Measurements from ENCODE around the gene ABCD2.
"Not testable (repeated sequence)": the region's sequence is repeated elsewhere in the genome, so short reads cannot be mapped to it uniquely, and the experiment has no call there.

The ABCD2 gene

DNA sequence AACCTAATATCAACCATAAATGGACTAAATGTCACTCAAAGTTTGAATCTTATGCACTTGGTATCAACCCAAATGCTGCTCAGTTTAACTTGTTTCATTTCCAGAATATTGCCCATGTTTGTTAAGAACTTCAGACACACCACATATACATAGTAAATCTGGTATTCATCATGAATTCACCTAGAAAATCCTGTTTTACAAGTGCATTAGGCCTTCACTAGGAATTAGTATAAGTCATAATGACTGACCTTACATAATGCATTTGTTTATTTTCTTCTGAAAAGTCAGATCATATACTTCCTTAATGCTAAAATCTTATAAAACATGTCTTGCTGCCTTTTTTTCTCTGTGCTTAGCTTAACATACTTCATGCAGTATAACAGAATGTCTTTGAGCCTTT lies 66.1 kb downstream of the ABCD2 start:
- H3K36me3 ChIP-seq (ENCODE audit: insufficient read depth, low read length): no peaks in the 10 kb centered on the region
- no peaks in the 10 kb centered on the region for H4K20me1 ChIP-seq (ENCODE audit: insufficient read depth, low read length, poor library complexity, severe bottlenecking)
- H3K27me3 ChIP-seq (ENCODE audit: insufficient read depth, low read length, poor library complexity, severe bottlenecking): no peaks in the 10 kb centered on the region
- H3K9me3 ChIP-seq (ENCODE audit: insufficient read depth, low read depth, low read length): no peaks in the 10 kb centered on the region; the same call in 1 of the 2 replicates
- H3F3A ChIP-seq (ENCODE audit: low read depth): no peaks in the 10 kb centered on the region
- no peak overlapping the region for H3K4me2 ChIP-seq (ENCODE audit: low read depth, low read length, poor library complexity, severe bottlenecking)
- H3K9ac ChIP-seq (ENCODE audit: low read depth, low read length, poor library complexity, severe bottlenecking): no peak overlapping the region
- no peak overlapping the region for H2AFZ ChIP-seq (ENCODE audit: low read length)
- TF ChIP-seq, protein P1, sequence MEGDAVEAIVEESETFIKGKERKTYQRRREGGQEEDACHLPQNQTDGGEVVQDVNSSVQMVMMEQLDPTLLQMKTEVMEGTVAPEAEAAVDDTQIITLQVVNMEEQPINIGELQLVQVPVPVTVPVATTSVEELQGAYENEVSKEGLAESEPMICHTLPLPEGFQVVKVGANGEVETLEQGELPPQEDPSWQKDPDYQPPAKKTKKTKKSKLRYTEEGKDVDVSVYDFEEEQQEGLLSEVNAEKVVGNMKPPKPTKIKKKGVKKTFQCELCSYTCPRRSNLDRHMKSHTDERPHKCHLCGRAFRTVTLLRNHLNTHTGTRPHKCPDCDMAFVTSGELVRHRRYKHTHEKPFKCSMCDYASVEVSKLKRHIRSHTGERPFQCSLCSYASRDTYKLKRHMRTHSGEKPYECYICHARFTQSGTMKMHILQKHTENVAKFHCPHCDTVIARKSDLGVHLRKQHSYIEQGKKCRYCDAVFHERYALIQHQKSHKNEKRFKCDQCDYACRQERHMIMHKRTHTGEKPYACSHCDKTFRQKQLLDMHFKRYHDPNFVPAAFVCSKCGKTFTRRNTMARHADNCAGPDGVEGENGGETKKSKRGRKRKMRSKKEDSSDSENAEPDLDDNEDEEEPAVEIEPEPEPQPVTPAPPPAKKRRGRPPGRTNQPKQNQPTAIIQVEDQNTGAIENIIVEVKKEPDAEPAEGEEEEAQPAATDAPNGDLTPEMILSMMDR (conservative IDR thresholded peaks at IDR 0.05; ENCODE audit: low read length): no peak
- no peak for TF ChIP-seq EZH2phosphoT487 (IDR thresholded peaks at IDR 0.05; ENCODE audit: borderline replicate concordance)
- H3K79me2 ChIP-seq (ENCODE audit: insufficient read depth, low read length): no peaks in the 10 kb centered on the region
- H3K4me3 ChIP-seq (ENCODE audit: low read length, poor library complexity, severe bottlenecking): no peak overlapping the region
- no peaks in the 10 kb centered on the region for H3K4me1 ChIP-seq (ENCODE audit: insufficient read depth, low read length, poor library complexity, severe bottlenecking)
- H3K9me2 ChIP-seq (replicated peaks; ENCODE audit: low read depth, low read length): no peaks in the 10 kb centered on the region

GRCh38 chr12:39544211-39544610 lies 75.4 kb downstream of the ABCD2 start:
- not testable (repeated sequence) for H3K9me2 ChIP-seq (replicated peaks; ENCODE audit: low read depth, low read length); H3K79me2 ChIP-seq (ENCODE audit: insufficient read depth, low read length); H3K4me1 ChIP-seq (ENCODE audit: insufficient read depth, low read length, poor library complexity, severe bottlenecking); H2AFZ ChIP-seq (ENCODE audit: low read length); H3K27me3 ChIP-seq (ENCODE audit: insufficient read depth, low read length, poor library complexity, severe bottlenecking); H3K36me3 ChIP-seq (ENCODE audit: insufficient read depth, low read length); H3K4me3 ChIP-seq (ENCODE audit: low read length, poor library complexity, severe bottlenecking); H3K4me2 ChIP-seq (ENCODE audit: low read depth, low read length, poor library complexity, severe bottlenecking); H3F3A ChIP-seq (ENCODE audit: low read depth); H3K9me3 ChIP-seq (ENCODE audit: insufficient read depth, low read depth, low read length); H3K9ac ChIP-seq (ENCODE audit: low read depth, low read length, poor library complexity, severe bottlenecking); H4K20me1 ChIP-seq (ENCODE audit: insufficient read depth, low read length, poor library complexity, severe bottlenecking)

DNA sequence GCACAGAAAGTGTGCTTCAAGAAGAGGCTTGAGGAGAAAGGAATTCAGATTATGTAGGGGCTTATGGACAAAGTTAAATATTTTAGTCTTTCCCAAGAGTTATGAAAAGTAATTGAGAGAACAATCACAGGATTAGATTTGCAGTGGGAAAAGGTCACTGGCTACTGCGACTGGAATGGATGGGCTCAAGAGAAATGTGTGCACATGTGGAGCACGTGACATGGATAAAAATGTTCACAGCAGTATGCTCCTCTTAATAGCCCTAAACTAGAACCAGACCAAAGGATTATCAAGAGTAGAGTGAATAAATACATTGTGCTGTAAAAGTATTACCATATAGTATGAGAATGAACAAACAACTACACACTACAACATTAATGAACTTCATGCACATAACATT lies 78.1 kb downstream of the ABCD2 start:
- Histone ChIP-seq H3K4me3 (ENCODE audit: low read length, poor library complexity, severe bottlenecking) (no peak overlapping the region), H3K9ac (ENCODE audit: low read depth, low read length, poor library complexity, severe bottlenecking) (no peak overlapping the region), H3F3A (ENCODE audit: low read depth) (no peaks in the 10 kb centered on the region), H3K4me1 (ENCODE audit: insufficient read depth, low read length, poor library complexity, severe bottlenecking) (no peaks in the 10 kb centered on the region), H3K27me3 (ENCODE audit: insufficient read depth, low read length, poor library complexity, severe bottlenecking) (no peaks in the 10 kb centered on the region), H3K4me2 (ENCODE audit: low read depth, low read length, poor library complexity, severe bottlenecking) (no peak overlapping the region), H3K36me3 (ENCODE audit: insufficient read depth, low read length) (no peaks in the 10 kb centered on the region), H3K79me2 (ENCODE audit: insufficient read depth, low read length) (no peaks in the 10 kb centered on the region), H3K9me3 (ENCODE audit: insufficient read depth, low read depth, low read length) (no peaks in the 10 kb centered on the region), H4K20me1 (ENCODE audit: insufficient read depth, low read length, poor library complexity, severe bottlenecking) (no peaks in the 10 kb centered on the region), H3K9me2 (replicated peaks; ENCODE audit: low read depth, low read length) (no peaks in the 10 kb centered on the region), H2AFZ (ENCODE audit: low read length) (no peak overlapping the region)
- TF ChIP-seq EZH2phosphoT487 (IDR thresholded peaks at IDR 0.05; ENCODE audit: borderline replicate concordance): no peak
- TF ChIP-seq, protein P1 (conservative IDR thresholded peaks at IDR 0.05; ENCODE audit: low read length): no peak

- Histone ChIP-seq H4K20me1 (ENCODE audit: insufficient read depth, low read length, poor library complexity, severe bottlenecking) (no peaks in the 10 kb centered on the region), H3K79me2 (ENCODE audit: insufficient read depth, low read length) (no peaks in the 10 kb centered on the region), H3F3A (ENCODE audit: low read depth) (no peaks in the 10 kb centered on the region), H2AFZ (ENCODE audit: low read length) (no peak overlapping the region), H3K36me3 (ENCODE audit: insufficient read depth, low read length) (no peaks in the 10 kb centered on the region), H3K9me3 (ENCODE audit: insufficient read depth, low read depth, low read length) (no peaks in the 10 kb centered on the region), H3K4me2 (ENCODE audit: low read depth, low read length, poor library complexity, severe bottlenecking) (no peak overlapping the region), H3K4me1 (ENCODE audit: insufficient read depth, low read length, poor library complexity, severe bottlenecking) (no peaks in the 10 kb centered on the region), H3K4me3 (ENCODE audit: low read length, poor library complexity, severe bottlenecking) (no peak overlapping the region), H3K9ac (ENCODE audit: low read depth, low read length, poor library complexity, severe bottlenecking) (no peak overlapping the region), H3K27me3 (ENCODE audit: insufficient read depth, low read length, poor library complexity, severe bottlenecking) (no peaks in the 10 kb centered on the region), H3K9me2 (replicated peaks; ENCODE audit: low read depth, low read length) (no peaks in the 10 kb centered on the region)
- TF ChIP-seq EZH2phosphoT487 (IDR thresholded peaks at IDR 0.05; ENCODE audit: borderline replicate concordance): no peak
- TF ChIP-seq, protein P1 (conservative IDR thresholded peaks at IDR 0.05; ENCODE audit: low read length): no peak
Measured at GRCh38 chr12:39538679-39539104, 80.9 kb downstream of the ABCD2 start.

All from Loucy (cell line).